GM12878 (cell line): ENCODE measurements around the gene CCDC88C. TPM values are rescaled to one million over a fixed set of nuclear protein-coding genes. Genes with fewer than 3 reads are reported as not detected.

ENCODE experiments used
- ATAC-seq: fragments of 200-7000 bp; cut with Tn5 transposase; 3 replicates; pipeline ENCODE4 v1.9.1; 2020; ENCODE audit warnings: mild to moderate bottlenecking, moderate library complexity
- BruUV-seq: library from RNA; stranded (reverse); fragments of 400-500 nt; replicated peaks from 2 replicates; lab custom pipeline; 2021; lab: Mats Ljungman, UMichigan
- CTCF ChIA-PET: fragments of 300-600 bp; sonication (Branson Sonifier 250); formaldehyde crosslinking; extraction: SDS; loops from one replicate; lab custom pipeline; 2021; ENCODE audit warnings: inconsistent platforms; lab: Yijun Ruan, JAX
- POLR2A ChIA-PET: fragments of 350-600 bp; formaldehyde crosslinking; extraction: SDS; loops from one replicate; lab custom pipeline; 2021; ENCODE audit warnings: inconsistent platforms; lab: Charles Lee
- RAD21 ChIA-PET: fragments of 300-600 bp; sonication (Branson Sonifier 250); formaldehyde crosslinking; loops from one replicate; lab custom pipeline; 2023; ENCODE audit warnings: antibody characterized with exemption; ENCODE audit not compliant: unreplicated experiment; lab: Charles Lee
- SMC1A ChIA-PET: fragments of 300-600 bp; sonication (Branson Sonifier 250); formaldehyde crosslinking; loops from one replicate; lab custom pipeline; 2023; ENCODE audit not compliant: unreplicated experiment, uncharacterized antibody; lab: Charles Lee
- DNase-seq: peaks from one replicate; pipeline ENCODE4 v3.0.0-alpha.2; 2011; ENCODE audit warnings: low read depth, low spot score
- FAIRE-seq: peaks from 3 replicates; lab custom pipeline; 2011; peaks lifted over from hg19 to GRCh38; lab: Jason Lieb, UNC
- H2AFZ ChIP-seq: 2 replicates; pipeline ENCODE4 v1.6.0; 2011; ENCODE audit warnings: low read depth, low read length, control low read depth; ENCODE audit not compliant: control insufficient read depth
- H3K27ac ChIP-seq: 2 replicates; pipeline ENCODE4 v1.5.1; 2011; ENCODE audit warnings: control low read depth; ENCODE audit not compliant: control insufficient read depth, insufficient read depth
- H3K27me3 ChIP-seq, 2 experiments: replicated peaks in 1 of 2; 2 replicates each; pipeline versions ENCODE4 v1.6.0 to v1.6.1; 2011; ENCODE audit warnings: low read length in 1 of 2; ENCODE audit not compliant: control insufficient read depth in 2 of 2, insufficient read depth in 2 of 2
- H3K36me3 ChIP-seq, 2 experiments: 2 replicates each; pipeline ENCODE4 v1.5.1; 2011; ENCODE audit warnings: low read length in 1 of 2; ENCODE audit not compliant: control insufficient read depth in 2 of 2, insufficient read depth in 2 of 2
- H3K4me1 ChIP-seq: 2 replicates; pipeline ENCODE4 v1.6.1; 2011; ENCODE audit warnings: mild to moderate bottlenecking, low read length, moderate library complexity, mixed read lengths; ENCODE audit not compliant: control insufficient read depth, insufficient read depth
- H3K4me2 ChIP-seq: 2 replicates; pipeline ENCODE4 v1.6.0; 2011; ENCODE audit warnings: control low read depth; ENCODE audit not compliant: control insufficient read depth, insufficient read depth
- H3K4me3 ChIP-seq: fragments of 200-600 bp; sonication (generic); 2 replicates; pipeline ENCODE4 v1.5.1; 2016
- H3K79me2 ChIP-seq: 2 replicates; pipeline ENCODE4 v1.6.0; 2011; ENCODE audit warnings: low read length; ENCODE audit not compliant: control insufficient read depth, insufficient read depth
- H3K9ac ChIP-seq: 2 replicates; pipeline ENCODE4 v1.8.0; 2011; ENCODE audit warnings: low read length, control low read depth, mixed read lengths; ENCODE audit not compliant: control insufficient read depth, insufficient read depth
- H3K9me3 ChIP-seq: replicated peaks from 3 replicates; pipeline ENCODE4 v1.5.1; 2011; ENCODE audit warnings: mild to moderate bottlenecking, low read length; ENCODE audit not compliant: control insufficient read depth, insufficient read depth
- H4K20me1 ChIP-seq: 2 replicates; pipeline ENCODE4 v1.6.0; 2011; ENCODE audit not compliant: control insufficient read depth, insufficient read depth
- DPF2 ChIP-seq: fragments of 450-650 bp; IDR thresholded peaks from 2 replicates; pipeline ENCODE4 v1.6.1; 2017; ENCODE audit warnings: mild to moderate bottlenecking
- ESRRA ChIP-seq: IDR thresholded peaks from 2 replicates; pipeline ENCODE4 v1.6.1; 2012; ENCODE audit warnings: mild to moderate bottlenecking, low read length, improper control_type of control experiment
- GATAD2B ChIP-seq: fragments of 450-650 bp; conservative IDR thresholded peaks from 2 replicates; pipeline ENCODE4 v1.6.1; 2017; ENCODE audit warnings: low read depth, mild to moderate bottlenecking, moderate library complexity
- IRF4 ChIP-seq: IDR thresholded peaks from 2 replicates; pipeline ENCODE4 v1.6.1; 2011; ENCODE audit warnings: low read depth, low read length
- MTA2 ChIP-seq: fragments of 450-650 bp; IDR thresholded peaks from 2 replicates; pipeline ENCODE4 v1.6.1; 2016; ENCODE audit warnings: low read depth, mild to moderate bottlenecking, moderate library complexity
- MYB ChIP-seq: fragments of 150-350 bp; IDR thresholded peaks from 2 replicates; pipeline ENCODE4 v1.6.1; 2014; ENCODE audit warnings: mild to moderate bottlenecking, low read depth, low read length, borderline replicate concordance
- ZNF24 ChIP-seq: fragments of 450-650 bp; IDR thresholded peaks from 2 replicates; pipeline ENCODE4 v1.6.1; 2017; ENCODE audit warnings: antibody characterized with exemption, mild to moderate bottlenecking
- WGBS: methylation state at CpG from one replicate; pipeline ENCODE4 v1.1.6; 2016; ENCODE audit warnings: low lambda C conversion rate; ENCODE audit not compliant: insufficient replicate concordance, insufficient coverage; ENCODE audit errors: missing lambda C conversion rate; 5-methylcytosine and 5-hydroxymethylcytosine counted together
- in situ Hi-C: fragments of 300-500 bp; cut with MboI; formaldehyde crosslinking; loops from 9 replicates; pipeline ENCODE4 v1.14.3; 2018; ENCODE audit warnings: mixed read lengths
- intact Hi-C: fragments of 100-400 bp; cut with micrococcal nuclease; formaldehyde crosslinking; loops from one replicate; pipeline ENCODE4 v1.14.2; 2022; ENCODE audit not compliant: unreplicated experiment
- polyA plus RNA-seq, 11 experiments: library from polyadenylated mRNA; depleted of rRNA in 4 of 11; unstranded in 6 of 11; stranded (reverse) in 5 of 11; fragments of >200 nt; fragmentation: Nextera tagmentation in 4 of 11; fragmentation: Illumina TruSeq in 1 of 11; extraction: Ambion mirVana in 4 of 11; extraction: Trizol in 1 of 11; gene quantifications; 1 replicate in 1 of 11; 2 replicates in 10 of 11; pipeline versions ENCODE4 v1.2.1 to v1.2.3, GENCODE V29; 2011 to 2016; ENCODE audit warnings: inconsistent platforms in 2 of 11, missing spikeins in 2 of 11, low read depth in 1 of 11
- total RNA-seq, 4 experiments: library from RNA; depleted of rRNA in 3 of 4; stranded (reverse); fragments of >200 nt in 3 of 4; fragmentation: Illumina TruSeq in 1 of 4; extraction: Trizol in 1 of 4; gene quantifications; 2 replicates each; pipeline versions ENCODE4 v1.2.1 to v1.2.3, GENCODE V29; 2013 to 2021
- TF ChIP-seq, protein P1 (sequence below): fragments of 450-650 bp; conservative IDR thresholded peaks from 2 replicates; pipeline ENCODE4 v1.6.1; 2017; ENCODE audit warnings: mild to moderate bottlenecking, moderate library complexity
- TF ChIP-seq, protein P2 (sequence below): fragments of 450-650 bp; IDR thresholded peaks from 2 replicates; pipeline ENCODE4 v1.6.1; 2017; ENCODE audit warnings: borderline replicate concordance
- TF ChIP-seq, protein P3 (sequence below): IDR thresholded peaks from 2 replicates; pipeline ENCODE4 v1.6.1; 2012; ENCODE audit warnings: low read depth, low read length, improper control_type of control experiment
- TF ChIP-seq, protein P4 (sequence below): fragments of 450-650 bp; IDR thresholded peaks from 2 replicates; pipeline ENCODE4 v1.6.1; 2016; ENCODE audit warnings: mild to moderate bottlenecking, moderate library complexity, borderline replicate concordance

The CCDC88C gene
- total and polyA plus RNA-seq, 10 of the 15 experiments (the other 5 are each of a cell fraction or from before 2014, with no cell fraction given): 4.0 to 79.6 (median 36.6) TPM

DNA sequence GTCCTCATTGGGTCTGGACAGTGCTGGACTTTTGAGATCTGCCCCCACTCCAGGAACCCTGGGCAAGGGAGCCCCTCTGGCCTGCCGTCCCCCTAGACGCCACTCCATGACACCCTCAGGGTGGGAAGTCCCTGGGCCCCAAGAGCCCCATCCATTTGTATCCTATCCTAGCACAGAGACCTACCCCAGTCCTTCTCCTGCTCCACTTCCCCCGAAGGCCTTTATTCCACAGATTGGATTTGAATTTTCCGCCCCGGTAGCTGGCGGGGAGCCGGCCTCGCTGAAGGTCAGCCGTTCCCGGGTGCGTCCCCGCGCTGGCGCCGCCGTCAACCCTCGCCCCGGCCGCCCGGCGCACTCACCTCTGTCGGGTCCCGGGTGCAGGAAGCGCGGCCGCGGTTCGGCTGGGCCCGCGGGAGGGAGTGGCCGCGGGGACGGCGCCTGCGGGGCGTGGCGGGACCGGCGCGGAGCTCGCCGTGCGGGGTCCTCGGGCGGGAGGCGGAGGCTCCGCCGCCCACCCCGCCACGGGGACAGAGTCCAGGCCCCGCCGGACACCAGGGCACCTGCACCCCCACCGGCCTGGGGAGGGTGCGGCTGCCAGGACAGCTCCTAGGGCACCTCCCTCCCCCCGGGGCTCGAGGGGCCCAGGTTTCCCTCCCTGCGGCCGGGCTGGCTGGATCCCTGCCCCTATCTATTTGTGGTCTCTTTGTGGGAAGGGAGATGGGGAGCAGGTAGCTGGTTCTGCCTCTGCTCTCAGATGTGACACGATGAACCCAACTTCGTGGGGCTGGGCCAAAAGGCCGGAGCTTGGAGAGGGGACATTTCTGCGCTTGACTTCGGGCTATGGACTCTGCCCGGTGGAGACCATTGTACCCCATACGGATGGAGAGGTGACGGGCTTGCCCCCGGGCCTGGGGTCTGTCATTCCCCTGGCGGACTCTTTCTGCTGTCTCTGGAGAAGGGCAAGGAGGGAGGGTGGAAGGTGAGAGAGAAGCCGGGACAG lies 153.2 kb downstream of the CCDC88C start:
- H3K27me3 ChIP-seq: peaks cover 0 to 4% of the 10 kb centered on the region in 2 experiments; a peak in 1 of 4 replicates
- RAD21 ChIA-PET: interaction anchor here (1.5 kb wide), 1 partner anchor 10 kb away, joined by 5 read pairs; no protein-coding TSS in a partner anchor
- H3K27ac ChIP-seq: no peak overlapping the region
- intact Hi-C loops (no loop called here), in situ Hi-C loops (no loop called here)
- peak overlapping the region; percentile 42; the same call in 1 of the 2 replicates for H3K4me2 ChIP-seq
- POLR2A ChIA-PET: interaction anchor here (0.6 to 1.3 kb wide), 3 partner anchors 11 to 165 kb away, joined by 3 read pairs; no protein-coding TSS in a partner anchor
- H3K9ac ChIP-seq: no peak overlapping the region
- H3K4me1 ChIP-seq: no peaks in the 10 kb centered on the region
- H4K20me1 ChIP-seq: no peaks in the 10 kb centered on the region
- 23% methylated on average over 58 of the region's 69 CpGs for WGBS
- no TSS peak for BruUV-seq
- SMC1A ChIA-PET: interaction anchor here (0.8 to 1.7 kb wide), 5 partner anchors 12 to 38 kb away, joined by 3 to 5 read pairs (median 5); no protein-coding TSS in a partner anchor
- H3K79me2 ChIP-seq: no peaks in the 10 kb centered on the region
- H3K36me3 ChIP-seq: peaks cover 0 to 1% of the 10 kb centered on the region in 2 experiments; a peak in 1 of 4 replicates
- CTCF ChIA-PET: interaction anchor here (2.8 kb wide), 1 partner anchor 87 kb away, joined by 10 read pairs; no protein-coding TSS in a partner anchor
- no peaks in the 10 kb centered on the region for H3K9me3 ChIP-seq
- no peak overlapping the region for H3K4me3 ChIP-seq
- FAIRE-seq (no peak), ATAC-seq (peak; percentile 63), DNase-seq (no peak)
- H2AFZ ChIP-seq: no peak overlapping the region
- TF ChIP-seq, protein P1, sequence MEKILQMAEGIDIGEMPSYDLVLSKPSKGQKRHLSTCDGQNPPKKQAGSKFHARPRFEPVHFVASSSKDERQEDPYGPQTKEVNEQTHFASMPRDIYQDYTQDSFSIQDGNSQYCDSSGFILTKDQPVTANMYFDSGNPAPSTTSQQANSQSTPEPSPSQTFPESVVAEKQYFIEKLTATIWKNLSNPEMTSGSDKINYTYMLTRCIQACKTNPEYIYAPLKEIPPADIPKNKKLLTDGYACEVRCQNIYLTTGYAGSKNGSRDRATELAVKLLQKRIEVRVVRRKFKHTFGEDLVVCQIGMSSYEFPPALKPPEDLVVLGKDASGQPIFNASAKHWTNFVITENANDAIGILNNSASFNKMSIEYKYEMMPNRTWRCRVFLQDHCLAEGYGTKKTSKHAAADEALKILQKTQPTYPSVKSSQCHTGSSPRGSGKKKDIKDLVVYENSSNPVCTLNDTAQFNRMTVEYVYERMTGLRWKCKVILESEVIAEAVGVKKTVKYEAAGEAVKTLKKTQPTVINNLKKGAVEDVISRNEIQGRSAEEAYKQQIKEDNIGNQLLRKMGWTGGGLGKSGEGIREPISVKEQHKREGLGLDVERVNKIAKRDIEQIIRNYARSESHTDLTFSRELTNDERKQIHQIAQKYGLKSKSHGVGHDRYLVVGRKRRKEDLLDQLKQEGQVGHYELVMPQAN: 0 out of 2 replicates have a peak, but pooled peaks have one; percentile 30
- TF ChIP-seq MYB: no peak
- TF ChIP-seq, protein P2, sequence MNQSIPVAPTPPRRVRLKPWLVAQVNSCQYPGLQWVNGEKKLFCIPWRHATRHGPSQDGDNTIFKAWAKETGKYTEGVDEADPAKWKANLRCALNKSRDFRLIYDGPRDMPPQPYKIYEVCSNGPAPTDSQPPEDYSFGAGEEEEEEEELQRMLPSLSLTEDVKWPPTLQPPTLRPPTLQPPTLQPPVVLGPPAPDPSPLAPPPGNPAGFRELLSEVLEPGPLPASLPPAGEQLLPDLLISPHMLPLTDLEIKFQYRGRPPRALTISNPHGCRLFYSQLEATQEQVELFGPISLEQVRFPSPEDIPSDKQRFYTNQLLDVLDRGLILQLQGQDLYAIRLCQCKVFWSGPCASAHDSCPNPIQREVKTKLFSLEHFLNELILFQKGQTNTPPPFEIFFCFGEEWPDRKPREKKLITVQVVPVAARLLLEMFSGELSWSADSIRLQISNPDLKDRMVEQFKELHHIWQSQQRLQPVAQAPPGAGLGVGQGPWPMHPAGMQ: no peak
- TF ChIP-seq DPF2: 0 out of 2 replicates have a peak, but pooled peaks have one; percentile 39
- TF ChIP-seq, protein P3, sequence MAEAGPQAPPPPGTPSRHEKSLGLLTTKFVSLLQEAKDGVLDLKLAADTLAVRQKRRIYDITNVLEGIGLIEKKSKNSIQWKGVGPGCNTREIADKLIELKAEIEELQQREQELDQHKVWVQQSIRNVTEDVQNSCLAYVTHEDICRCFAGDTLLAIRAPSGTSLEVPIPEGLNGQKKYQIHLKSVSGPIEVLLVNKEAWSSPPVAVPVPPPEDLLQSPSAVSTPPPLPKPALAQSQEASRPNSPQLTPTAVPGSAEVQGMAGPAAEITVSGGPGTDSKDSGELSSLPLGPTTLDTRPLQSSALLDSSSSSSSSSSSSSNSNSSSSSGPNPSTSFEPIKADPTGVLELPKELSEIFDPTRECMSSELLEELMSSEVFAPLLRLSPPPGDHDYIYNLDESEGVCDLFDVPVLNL: no peak
- TF ChIP-seq, protein P4, sequence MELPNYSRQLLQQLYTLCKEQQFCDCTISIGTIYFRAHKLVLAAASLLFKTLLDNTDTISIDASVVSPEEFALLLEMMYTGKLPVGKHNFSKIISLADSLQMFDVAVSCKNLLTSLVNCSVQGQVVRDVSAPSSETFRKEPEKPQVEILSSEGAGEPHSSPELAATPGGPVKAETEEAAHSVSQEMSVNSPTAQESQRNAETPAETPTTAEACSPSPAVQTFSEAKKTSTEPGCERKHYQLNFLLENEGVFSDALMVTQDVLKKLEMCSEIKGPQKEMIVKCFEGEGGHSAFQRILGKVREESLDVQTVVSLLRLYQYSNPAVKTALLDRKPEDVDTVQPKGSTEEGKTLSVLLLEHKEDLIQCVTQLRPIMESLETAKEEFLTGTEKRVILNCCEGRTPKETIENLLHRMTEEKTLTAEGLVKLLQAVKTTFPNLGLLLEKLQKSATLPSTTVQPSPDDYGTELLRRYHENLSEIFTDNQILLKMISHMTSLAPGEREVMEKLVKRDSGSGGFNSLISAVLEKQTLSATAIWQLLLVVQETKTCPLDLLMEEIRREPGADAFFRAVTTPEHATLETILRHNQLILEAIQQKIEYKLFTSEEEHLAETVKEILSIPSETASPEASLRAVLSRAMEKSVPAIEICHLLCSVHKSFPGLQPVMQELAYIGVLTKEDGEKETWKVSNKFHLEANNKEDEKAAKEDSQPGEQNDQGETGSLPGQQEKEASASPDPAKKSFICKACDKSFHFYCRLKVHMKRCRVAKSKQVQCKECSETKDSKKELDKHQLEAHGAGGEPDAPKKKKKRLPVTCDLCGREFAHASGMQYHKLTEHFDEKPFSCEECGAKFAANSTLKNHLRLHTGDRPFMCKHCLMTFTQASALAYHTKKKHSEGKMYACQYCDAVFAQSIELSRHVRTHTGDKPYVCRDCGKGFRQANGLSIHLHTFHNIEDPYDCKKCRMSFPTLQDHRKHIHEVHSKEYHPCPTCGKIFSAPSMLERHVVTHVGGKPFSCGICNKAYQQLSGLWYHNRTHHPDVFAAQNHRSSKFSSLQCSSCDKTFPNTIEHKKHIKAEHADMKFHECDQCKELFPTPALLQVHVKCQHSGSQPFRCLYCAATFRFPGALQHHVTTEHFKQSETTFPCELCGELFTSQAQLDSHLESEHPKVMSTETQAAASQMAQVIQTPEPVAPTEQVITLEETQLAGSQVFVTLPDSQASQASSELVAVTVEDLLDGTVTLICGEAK: no peak
- 0 out of 2 replicates have a peak, but pooled peaks have one; percentile 36 for TF ChIP-seq GATAD2B
- no peak for TF ChIP-seq IRF4
- no peak for TF ChIP-seq MTA2
- TF ChIP-seq ZNF24: no peak
- TF ChIP-seq ESRRA: no peak
